A673 (cell line): ENCODE data around the gene CELF4.
A peak's percentile ranks its signal among the peaks of the same experiment; 100 is the strongest.

ENCODE experiments used
- EZH2 ChIP-seq: fragments of 200-600 bp; sonication (generic); IDR thresholded peaks from 2 replicates; pipeline ENCODE4 v1.6.1; 2017; ENCODE audit warnings: borderline replicate concordance, low read depth, mild to moderate bottlenecking, mixed read lengths, antibody characterized with exemption, low read length; ENCODE audit not compliant: poor library complexity, severe bottlenecking
- TF ChIP-seq, protein P1 (sequence below): fragments of 300-800, 200-600 bp; sonication (generic); conservative IDR thresholded peaks from 2 replicates; pipeline ENCODE4 v1.5.1; 2017; ENCODE audit warnings: low read depth, mild to moderate bottlenecking, antibody characterized with exemption, low read length, moderate library complexity, mixed read lengths

DNA sequence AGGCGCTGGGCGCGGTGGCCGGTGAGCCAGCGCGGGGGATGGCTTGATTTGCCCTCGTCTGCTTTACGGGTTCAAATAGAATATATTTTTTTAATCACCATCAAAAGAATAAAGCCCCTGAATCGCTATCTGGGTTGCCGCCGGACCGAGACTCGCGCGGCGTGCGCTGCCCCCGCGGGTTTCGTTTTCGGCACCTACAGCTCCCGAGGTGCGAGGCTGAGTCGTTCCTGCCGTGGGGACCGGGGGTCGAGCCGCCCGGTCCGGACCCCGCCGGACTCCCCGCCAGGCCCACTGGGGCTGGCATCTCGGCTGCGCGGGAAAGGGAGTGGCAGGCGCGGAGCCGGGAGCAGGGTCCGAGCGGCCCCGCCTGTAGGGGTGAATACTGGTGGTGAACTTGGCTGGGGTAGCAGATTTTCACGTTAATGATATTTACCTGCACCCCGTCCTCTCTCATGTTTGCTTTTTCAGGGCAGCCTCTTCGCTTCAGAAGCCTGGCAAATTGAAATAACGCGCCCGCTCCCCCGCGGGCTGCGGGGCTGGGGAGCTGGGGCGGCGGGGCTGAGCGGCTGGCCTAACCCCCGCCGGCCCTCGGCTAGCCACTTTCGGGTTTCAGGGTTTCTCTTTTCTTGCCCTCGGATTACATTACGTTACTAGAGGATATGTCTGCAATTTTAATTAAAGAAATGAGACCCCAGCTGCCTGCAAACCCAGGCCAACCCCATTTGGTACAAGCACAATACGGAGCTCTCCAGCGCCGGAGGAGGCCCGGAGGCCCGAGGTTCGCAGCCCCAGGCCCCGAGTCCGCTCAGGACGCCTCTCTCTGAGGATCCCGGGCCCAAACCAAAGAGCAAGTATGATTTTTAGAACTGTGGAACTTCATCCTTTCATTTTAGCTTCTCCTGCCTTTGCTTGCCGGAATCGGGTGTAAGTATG is 1.7 kb upstream of the CELF4 start:
- TF ChIP-seq, protein P1, sequence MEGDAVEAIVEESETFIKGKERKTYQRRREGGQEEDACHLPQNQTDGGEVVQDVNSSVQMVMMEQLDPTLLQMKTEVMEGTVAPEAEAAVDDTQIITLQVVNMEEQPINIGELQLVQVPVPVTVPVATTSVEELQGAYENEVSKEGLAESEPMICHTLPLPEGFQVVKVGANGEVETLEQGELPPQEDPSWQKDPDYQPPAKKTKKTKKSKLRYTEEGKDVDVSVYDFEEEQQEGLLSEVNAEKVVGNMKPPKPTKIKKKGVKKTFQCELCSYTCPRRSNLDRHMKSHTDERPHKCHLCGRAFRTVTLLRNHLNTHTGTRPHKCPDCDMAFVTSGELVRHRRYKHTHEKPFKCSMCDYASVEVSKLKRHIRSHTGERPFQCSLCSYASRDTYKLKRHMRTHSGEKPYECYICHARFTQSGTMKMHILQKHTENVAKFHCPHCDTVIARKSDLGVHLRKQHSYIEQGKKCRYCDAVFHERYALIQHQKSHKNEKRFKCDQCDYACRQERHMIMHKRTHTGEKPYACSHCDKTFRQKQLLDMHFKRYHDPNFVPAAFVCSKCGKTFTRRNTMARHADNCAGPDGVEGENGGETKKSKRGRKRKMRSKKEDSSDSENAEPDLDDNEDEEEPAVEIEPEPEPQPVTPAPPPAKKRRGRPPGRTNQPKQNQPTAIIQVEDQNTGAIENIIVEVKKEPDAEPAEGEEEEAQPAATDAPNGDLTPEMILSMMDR, result no peak
- peak; percentile 92 for TF ChIP-seq EZH2
